CD4-positive, CD25-positive, alpha-beta regulatory T cell (primary cell): ENCODE measurements around the gene TM9SF1. TPM values are rescaled to one million over a fixed set of nuclear protein-coding genes. Genes with fewer than 3 reads are reported as not detected.

ENCODE experiments used
- ATAC-seq, 2 donors: fragments of 150-1000 bp; cut with Tn5 transposase; one replicate each; pipeline ENCODE4 v1.10.0; 2021; ENCODE audit warnings: low read depth in 2 of 2, moderate number of reproducible peaks in 2 of 2, moderate library complexity in 1 of 2
- DNase-seq, 3 donors: peaks; one replicate each; pipeline versions ENCODE4 v3.0.0 to v3.0.0-alpha.2; 2012 to 2022; ENCODE audit warnings: mixed read lengths in 1 of 3
- H3K27ac ChIP-seq: one replicate; pipeline ENCODE4 v1.7.0; 2013; ENCODE audit warnings: mild to moderate bottlenecking, low read length; ENCODE audit not compliant: insufficient read depth, poor library complexity, severe bottlenecking
- H3K27me3 ChIP-seq: one replicate; pipeline ENCODE4 v1.7.0; 2013; ENCODE audit warnings: low read length; ENCODE audit not compliant: control insufficient read depth, insufficient read depth
- H3K36me3 ChIP-seq: one replicate; pipeline ENCODE4 v1.7.0; 2013; ENCODE audit warnings: mild to moderate bottlenecking, low read length, moderate library complexity; ENCODE audit not compliant: control insufficient read depth, insufficient read depth
- H3K4me1 ChIP-seq: 2 replicates; pipeline ENCODE4 v1.7.0; 2013; ENCODE audit warnings: mild to moderate bottlenecking, low read length; ENCODE audit not compliant: insufficient read depth, control insufficient read depth, poor library complexity, severe bottlenecking
- H3K4me3 ChIP-seq: one replicate; pipeline ENCODE4 v1.7.0; 2013; ENCODE audit warnings: low read depth, mild to moderate bottlenecking, low read length, moderate library complexity
- H3K9me3 ChIP-seq, 2 experiments: 1 replicate in 1 of 2; 2 replicates in 1 of 2; pipeline ENCODE4 v1.7.0; 2013; ENCODE audit warnings: low read length in 2 of 2, mild to moderate bottlenecking in 1 of 2, moderate library complexity in 1 of 2; ENCODE audit not compliant: control insufficient read depth in 2 of 2
- H3K27ac Mint-ChIP-seq, 3 donors: one replicate each; pipeline ENCODE4 v1.8.0; 2020 to 2022; ENCODE audit warnings: mild to moderate bottlenecking in 3 of 3, mixed read lengths in 3 of 3, moderate library complexity in 2 of 3
- H3K27me3 Mint-ChIP-seq: one replicate; pipeline ENCODE4 v1.8.0; 2022; ENCODE audit warnings: mild to moderate bottlenecking, mixed read lengths
- H3K36me3 Mint-ChIP-seq: one replicate; pipeline ENCODE4 v1.8.0; 2020; ENCODE audit warnings: mixed read lengths
- H3K4me1 Mint-ChIP-seq, 4 donors: one replicate each; pipeline ENCODE4 v1.8.0; 2020 to 2022; ENCODE audit warnings: mixed read lengths in 4 of 4, mild to moderate bottlenecking in 1 of 4
- H3K4me3 Mint-ChIP-seq, 4 donors: one replicate each; pipeline ENCODE4 v1.8.0; 2020 to 2022; ENCODE audit warnings: mild to moderate bottlenecking in 4 of 4, mixed read lengths in 4 of 4, moderate library complexity in 3 of 4
- H3K9me3 Mint-ChIP-seq, 7 donors: one replicate each; pipeline ENCODE4 v1.8.0; 2020 to 2022; ENCODE audit warnings: mixed read lengths in 7 of 7, mild to moderate bottlenecking in 3 of 7, moderate library complexity in 2 of 7
- polyA plus RNA-seq, 4 donors: library from polyadenylated mRNA; unstranded; fragments of 300-500 nt; fragmentation: Illumina TruSeq; gene quantifications; one replicate each; pipeline ENCODE4 v1.2.3, GENCODE V29; 2021
- total RNA-seq: library from RNA; stranded (reverse); gene quantifications from one replicate; pipeline ENCODE4 v1.2.3, GENCODE V29; 2022

TM9SF1 gene
- total and polyA plus RNA-seq, 5 donors from 2014 or later: 20.0 to 42.3 (median 39.3) TPM

DNA sequence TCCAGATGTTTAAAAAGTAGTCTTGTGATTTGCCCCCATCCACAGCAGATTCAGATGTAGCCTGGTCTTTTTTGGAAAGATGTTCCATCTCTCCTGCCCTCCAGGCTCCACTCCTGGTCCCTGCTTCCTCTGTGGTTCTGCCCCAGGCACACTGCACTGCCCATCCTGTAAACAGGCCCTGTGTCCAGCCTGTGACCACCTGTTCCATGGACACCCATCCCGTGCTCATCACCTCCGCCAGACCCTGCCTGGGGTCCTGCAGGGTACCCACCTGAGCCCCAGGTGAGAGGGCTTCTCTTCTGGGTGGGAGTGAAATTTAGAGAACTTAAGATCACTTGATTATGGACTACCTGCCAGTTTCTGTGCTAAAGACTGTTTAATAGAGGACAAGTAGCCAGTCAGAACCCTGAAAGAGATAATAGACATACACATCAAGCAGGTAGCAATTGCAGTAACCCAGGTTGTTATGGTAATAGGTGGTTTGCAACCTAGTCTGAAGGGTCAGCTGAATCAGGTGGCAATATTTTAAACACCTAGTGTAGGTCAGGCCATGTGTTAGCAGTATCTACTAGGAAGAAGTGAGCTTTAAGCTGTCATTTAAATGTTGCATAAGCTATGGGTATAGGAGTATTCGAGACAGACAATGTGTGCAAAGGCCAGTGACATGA, 45.8 kb downstream of the TM9SF1 start:
- Mint-ChIP-seq H3K4me1 (peaks cover under 1 to 59% (median 34%) of the 10 kb centered on the region in 4 donors), H3K36me3 (peaks cover 7% of the 10 kb centered on the region), H3K27me3 (no peaks in the 10 kb centered on the region), H3K4me3 (peak overlapping the region in 3 of 4 donors; percentile 92 to 98 (median 93)), H3K9me3 (no peaks in the 10 kb centered on the region), H3K27ac (peak overlapping the region in 2 of 3 donors; percentile 1 to 88)
- Histone ChIP-seq H3K36me3 (peaks cover 40% of the 10 kb centered on the region), H3K9me3 (no peaks in the 10 kb centered on the region), H3K27me3 (no peaks in the 10 kb centered on the region), H3K4me1 (peaks cover 46% of the 10 kb centered on the region), H3K4me3 (no peak overlapping the region), H3K27ac (no peak overlapping the region)
- ATAC-seq (no peak), DNase-seq (no peak)

DNA sequence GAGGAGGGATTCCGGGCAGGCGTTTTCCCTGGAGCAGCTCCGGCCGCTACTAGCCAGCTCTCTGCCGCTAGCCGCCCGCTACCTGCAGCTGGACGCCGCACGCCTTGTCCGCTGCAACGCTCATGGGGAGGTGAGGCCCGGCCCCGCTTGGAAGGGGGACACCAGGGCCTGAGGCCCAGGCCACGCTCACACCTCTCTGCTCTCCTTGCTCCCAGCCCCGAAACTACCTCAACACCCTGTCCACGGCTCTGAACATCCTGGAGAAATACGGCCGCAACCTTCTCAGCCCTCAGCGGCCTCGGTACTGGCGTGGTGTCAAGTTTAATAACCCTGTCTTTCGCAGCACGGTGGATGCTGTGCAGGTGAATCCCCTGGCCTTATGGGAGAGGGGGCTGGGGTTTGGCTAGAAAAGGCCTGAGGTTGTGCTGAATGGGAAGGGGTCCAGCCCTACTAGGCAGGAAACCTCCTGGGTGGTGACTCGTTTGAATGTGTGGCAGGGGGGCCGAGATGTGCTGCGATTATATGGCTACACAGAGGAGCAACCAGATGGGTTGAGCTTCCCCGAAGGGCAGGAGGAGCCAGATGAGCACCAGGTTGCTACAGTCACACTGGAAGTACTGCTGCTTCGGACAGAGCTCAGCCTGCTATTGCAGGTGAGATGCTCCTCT, 47.3 kb downstream of the TM9SF1 start:
- DNase-seq: no peak
- Histone ChIP-seq H3K4me1 (peaks cover 46% of the 10 kb centered on the region), H3K4me3 (peak overlapping the region; percentile 77), H3K27ac (peak overlapping the region; percentile 92), H3K9me3 (no peaks in the 10 kb centered on the region), H3K36me3 (peaks cover 49% of the 10 kb centered on the region), H3K27me3 (no peaks in the 10 kb centered on the region)
- Mint-ChIP-seq H3K9me3 (no peaks in the 10 kb centered on the region), H3K4me3 (peak overlapping the region; percentile 92 to 98 (median 95)), H3K4me1 (peaks cover 0 to 68% (median 41%) of the 10 kb centered on the region in 4 donors), H3K27me3 (no peaks in the 10 kb centered on the region), H3K27ac (peak overlapping the region; percentile 70 to 93 (median 88)), H3K36me3 (peaks cover 15% of the 10 kb centered on the region)
- no peak for ATAC-seq

DNA sequence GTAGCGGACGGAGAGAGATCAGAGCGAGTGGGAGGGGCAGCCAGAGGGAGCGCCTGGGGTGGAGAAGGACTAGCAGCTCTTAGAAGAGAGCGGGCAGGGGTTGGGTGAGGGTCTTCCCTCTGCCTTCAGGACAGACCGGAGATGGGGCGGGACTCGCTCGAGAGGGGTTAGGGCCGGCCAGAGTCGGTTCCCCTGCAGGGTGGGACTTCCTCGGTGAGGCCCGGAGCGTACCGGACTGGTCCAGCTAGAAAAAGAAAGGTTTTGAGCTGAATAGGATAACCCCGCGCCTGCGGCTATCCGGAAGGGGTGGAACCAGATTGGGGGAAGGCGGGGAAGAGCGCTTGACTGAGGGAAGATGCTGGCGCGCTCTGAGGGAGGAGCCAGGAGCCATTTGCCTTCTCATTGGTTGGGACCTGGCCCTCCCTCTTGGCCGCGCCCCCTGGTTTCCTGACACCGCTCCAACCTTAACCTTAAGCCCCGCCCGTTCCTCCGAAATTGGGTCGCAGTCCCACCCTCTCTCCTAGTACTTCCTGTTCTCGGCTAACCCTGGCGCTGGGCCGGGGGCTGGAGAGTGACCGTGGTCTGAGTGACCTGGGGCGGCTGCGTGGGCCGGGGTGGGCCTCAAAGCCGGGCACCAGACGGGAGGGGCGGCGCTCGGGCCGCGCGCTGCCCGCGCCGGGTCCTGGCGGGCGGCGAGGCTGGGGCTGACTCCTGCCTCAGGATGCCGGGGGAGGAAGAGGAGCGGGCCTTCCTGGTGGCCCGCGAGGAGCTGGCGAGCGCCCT, 48.1 kb downstream of the TM9SF1 start, which contains the start of gene RNF31:
Gene RNF31 (plus strand): TSS at position 521 of the 783 bp plus-strand sequence. CDS start 201 bp downstream, at position 722.
- Histone ChIP-seq H3K4me1 (peaks cover 49% of the 10 kb centered on the region), H3K36me3 (peaks cover 44% of the 10 kb centered on the region), H3K27ac (peak within 1 kb of the TSS; percentile 92), H3K4me3 (peak within 1 kb of the TSS; percentile 96), H3K9me3 (no peaks in the 10 kb centered on the region), H3K27me3 (no peaks in the 10 kb centered on the region)
- DNase-seq (peak; percentile 97 to 100 (median 97)), ATAC-seq (peak; percentile 89 to 90)
- H3K36me3 Mint-ChIP-seq: peaks cover 15% of the 10 kb centered on the region
- H3K27ac Mint-ChIP-seq: peak within 1 kb of the TSS; percentile 92 to 98 (median 97)
- peak within 1 kb of the TSS; percentile 98 to 100 (median 100) for H3K4me3 Mint-ChIP-seq
- no peaks in the 10 kb centered on the region for H3K27me3 Mint-ChIP-seq
- peaks cover 0 to 75% (median 41%) of the 10 kb centered on the region in 4 donors for H3K4me1 Mint-ChIP-seq
- H3K9me3 Mint-ChIP-seq: no peaks in the 10 kb centered on the region

DNA sequence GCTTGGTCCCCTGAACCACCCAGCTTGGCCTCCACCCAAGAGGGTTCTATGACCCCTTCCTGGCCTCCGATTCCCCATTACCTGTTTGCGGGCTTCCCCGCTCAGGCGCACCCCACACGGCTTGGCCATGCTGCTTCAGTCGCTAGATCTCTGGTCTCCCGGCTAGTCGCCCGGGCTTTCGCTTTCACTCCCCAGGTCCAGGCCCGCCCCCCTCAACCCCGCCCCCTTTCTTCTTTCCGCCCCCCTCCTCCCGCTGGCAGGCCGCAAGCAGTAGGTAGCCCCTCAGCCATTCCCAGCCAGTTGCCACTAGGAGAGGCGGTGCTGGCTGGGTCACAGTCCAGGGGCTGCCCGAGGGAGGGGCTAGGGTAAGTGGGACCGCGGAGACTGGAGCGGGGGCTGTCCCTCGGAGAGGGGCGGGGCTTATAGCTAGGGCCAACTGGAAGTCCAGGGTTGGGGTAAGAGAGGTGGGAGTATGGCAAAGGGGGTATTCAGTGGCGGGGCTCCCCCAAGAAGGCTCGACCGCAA, 48.7 kb downstream of the TM9SF1 start, which contains the start of gene PSME2:
Gene PSME2 (minus strand): TSS at position 158 of the 525 bp plus-strand sequence. CDS start 29 bp downstream, at position 129.
- DNase-seq: peak; percentile 83 to 91 (median 88)
- Histone ChIP-seq H3K9me3 (no peaks in the 10 kb centered on the region), H3K27ac (peak within 1 kb of the TSS; percentile 92), H3K27me3 (no peaks in the 10 kb centered on the region), H3K36me3 (peaks cover 37% of the 10 kb centered on the region), H3K4me3 (peak within 1 kb of the TSS; percentile 96), H3K4me1 (peaks cover 54% of the 10 kb centered on the region)
- Mint-ChIP-seq H3K27me3 (no peaks in the 10 kb centered on the region), H3K9me3 (no peaks in the 10 kb centered on the region), H3K27ac (peak within 1 kb of the TSS; percentile 92 to 98 (median 97)), H3K36me3 (peaks cover 12% of the 10 kb centered on the region), H3K4me3 (peak within 1 kb of the TSS; percentile 98 to 100 (median 100)), H3K4me1 (peaks cover 0 to 78% (median 45%) of the 10 kb centered on the region in 4 donors)
- ATAC-seq: peak; percentile 43 to 48

DNA sequence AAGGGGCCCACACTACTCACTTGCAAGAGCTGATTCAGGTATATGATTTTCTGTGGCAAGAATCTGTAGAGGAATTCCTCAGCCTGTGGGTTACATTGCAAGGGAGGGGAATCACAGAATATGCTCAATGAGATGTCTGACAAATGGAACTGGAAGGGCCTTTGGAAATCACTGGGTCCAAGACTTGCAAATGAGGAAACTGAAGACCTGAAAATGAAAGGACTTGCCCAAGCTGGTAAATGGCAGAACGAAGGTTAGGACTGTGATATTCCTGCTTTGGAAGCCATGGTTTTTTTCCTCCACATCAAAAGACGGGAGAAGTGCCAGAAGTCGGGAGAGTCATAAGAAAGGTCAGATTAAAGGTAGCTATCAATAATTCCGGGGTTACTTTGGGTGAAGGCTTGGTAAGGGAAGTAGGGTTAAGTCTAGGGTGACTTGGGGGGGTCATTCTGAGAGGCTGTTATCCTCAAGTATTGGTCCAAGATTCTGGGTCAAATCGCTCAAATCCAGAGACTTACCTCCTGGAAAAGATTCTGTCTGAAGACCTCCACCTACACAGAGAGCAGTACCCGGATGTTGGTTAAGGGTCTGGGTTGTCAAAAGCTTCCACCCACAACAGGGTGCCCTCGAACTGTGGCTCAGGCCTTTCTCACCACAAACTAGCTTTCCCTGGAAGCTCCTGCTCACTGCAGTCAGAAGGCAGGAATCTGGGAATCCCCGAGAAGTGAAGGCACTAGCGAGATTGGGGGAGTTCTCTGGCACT, 49.4 kb downstream of the TM9SF1 start:
- H3K9me3 ChIP-seq: no peaks in the 10 kb centered on the region
- H3K4me1 ChIP-seq: peaks cover 55% of the 10 kb centered on the region
- Mint-ChIP-seq H3K4me1 (peaks cover 0 to 77% (median 45%) of the 10 kb centered on the region in 4 donors), H3K36me3 (peaks cover 12% of the 10 kb centered on the region), H3K27me3 (no peaks in the 10 kb centered on the region), H3K4me3 (peak overlapping the region; percentile 98 to 100 (median 100)), H3K9me3 (no peaks in the 10 kb centered on the region), H3K27ac (peak overlapping the region; percentile 92 to 98 (median 97))
- H3K4me3 ChIP-seq: peak overlapping the region; percentile 96
- no peak for ATAC-seq
- H3K27me3 ChIP-seq: no peaks in the 10 kb centered on the region
- peaks cover 31% of the 10 kb centered on the region for H3K36me3 ChIP-seq
- peak overlapping the region; percentile 92 for H3K27ac ChIP-seq
- peak in 1 of 3 donors; percentile 43 for DNase-seq

DNA sequence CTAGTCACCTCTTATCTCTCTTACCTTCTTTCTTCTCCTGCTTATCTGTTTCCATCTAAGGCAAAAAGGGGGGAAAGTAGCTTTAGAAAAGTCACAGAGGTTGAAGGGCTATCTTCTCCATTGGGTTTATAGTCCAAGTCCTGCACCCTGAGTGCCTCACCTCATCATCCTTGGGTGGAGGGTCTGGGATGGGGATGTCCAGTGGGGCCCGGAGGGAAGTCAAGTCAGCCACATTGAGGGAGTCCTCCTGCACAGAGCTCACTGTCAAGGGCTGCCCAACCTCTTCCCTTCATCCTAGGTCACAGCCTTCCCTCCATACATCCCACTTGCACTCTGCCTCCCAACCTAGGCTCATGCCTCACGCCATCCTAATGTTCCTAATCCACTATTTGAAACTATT, 50.0 kb downstream of the TM9SF1 start:
- H3K27ac Mint-ChIP-seq: peak overlapping the region; percentile 55 to 98 (median 90)
- H3K27me3 Mint-ChIP-seq: no peaks in the 10 kb centered on the region
- Histone ChIP-seq H3K27me3 (no peaks in the 10 kb centered on the region), H3K27ac (peak overlapping the region; percentile 92), H3K4me3 (peak overlapping the region; percentile 96), H3K9me3 (no peaks in the 10 kb centered on the region), H3K4me1 (peaks cover 59% of the 10 kb centered on the region), H3K36me3 (peaks cover 24% of the 10 kb centered on the region)
- H3K9me3 Mint-ChIP-seq: no peaks in the 10 kb centered on the region
- H3K4me1 Mint-ChIP-seq: peaks cover 0 to 76% (median 40%) of the 10 kb centered on the region in 4 donors
- no peak for DNase-seq
- no peak for ATAC-seq
- peaks cover 8% of the 10 kb centered on the region for H3K36me3 Mint-ChIP-seq
- H3K4me3 Mint-ChIP-seq: peak overlapping the region; percentile 98 to 100 (median 100)
